Stimulated activated CD8-positive, alpha-beta memory T cell treated with anti-CD3 and anti-CD28 coated beads, Interleukin-2, amount 100 ng/mL, for 48 hours (primary cell): ENCODE measurements around the gene VANGL1.

Experiments
- DNase-seq, 2 donors: peaks; one replicate each; pipeline ENCODE4 v3.0.0-alpha.2; 2020; ENCODE audit warnings: low read depth in 2 of 2

VANGL1 gene

GRCh38 chr1:115744646-115745275 is 103.0 kb downstream of the VANGL1 start:
- DNase-seq = no peak

- no peak for DNase-seq
Observed at GRCh38 chr1:115746021-115746690, 104.4 kb downstream of the VANGL1 start.
